ENCODE data around the gene ZSWIM7.

DNA sequence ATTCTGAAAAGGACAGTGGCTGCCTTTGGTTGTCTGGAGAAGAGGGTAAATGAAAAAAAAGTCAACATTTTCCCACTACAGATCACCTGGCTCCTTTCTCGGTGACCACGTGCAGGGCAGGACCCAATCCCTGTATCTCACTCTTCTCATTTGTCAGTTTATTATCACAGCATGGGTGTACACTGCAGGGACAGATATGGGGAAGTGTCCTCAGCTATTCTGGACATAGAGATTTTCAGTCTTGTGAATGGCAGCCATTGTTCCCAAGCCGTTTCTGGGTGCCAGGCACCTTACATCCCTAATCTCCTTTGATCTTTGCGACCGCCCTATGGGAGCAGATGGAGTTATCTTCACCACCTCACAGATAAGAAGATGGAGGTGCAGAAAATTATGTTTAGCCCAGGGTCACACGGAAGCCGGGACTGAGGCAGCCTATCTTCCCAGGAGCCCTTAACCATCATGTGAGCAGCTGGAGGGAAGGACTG, 47.4 kb downstream of the ZSWIM7 start:
- TF ChIP-seq, protein P1, sequence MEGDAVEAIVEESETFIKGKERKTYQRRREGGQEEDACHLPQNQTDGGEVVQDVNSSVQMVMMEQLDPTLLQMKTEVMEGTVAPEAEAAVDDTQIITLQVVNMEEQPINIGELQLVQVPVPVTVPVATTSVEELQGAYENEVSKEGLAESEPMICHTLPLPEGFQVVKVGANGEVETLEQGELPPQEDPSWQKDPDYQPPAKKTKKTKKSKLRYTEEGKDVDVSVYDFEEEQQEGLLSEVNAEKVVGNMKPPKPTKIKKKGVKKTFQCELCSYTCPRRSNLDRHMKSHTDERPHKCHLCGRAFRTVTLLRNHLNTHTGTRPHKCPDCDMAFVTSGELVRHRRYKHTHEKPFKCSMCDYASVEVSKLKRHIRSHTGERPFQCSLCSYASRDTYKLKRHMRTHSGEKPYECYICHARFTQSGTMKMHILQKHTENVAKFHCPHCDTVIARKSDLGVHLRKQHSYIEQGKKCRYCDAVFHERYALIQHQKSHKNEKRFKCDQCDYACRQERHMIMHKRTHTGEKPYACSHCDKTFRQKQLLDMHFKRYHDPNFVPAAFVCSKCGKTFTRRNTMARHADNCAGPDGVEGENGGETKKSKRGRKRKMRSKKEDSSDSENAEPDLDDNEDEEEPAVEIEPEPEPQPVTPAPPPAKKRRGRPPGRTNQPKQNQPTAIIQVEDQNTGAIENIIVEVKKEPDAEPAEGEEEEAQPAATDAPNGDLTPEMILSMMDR (conservative IDR thresholded peaks at IDR 0.05; ENCODE audit: low read depth, low read length): no peak
- TF ChIP-seq RFX5 (IDR thresholded peaks at IDR 0.05; ENCODE audit: low read depth, low read length): no peak
- TF ChIP-seq ELK1 (IDR thresholded peaks at IDR 0.05; ENCODE audit: borderline replicate concordance, low read depth, low read length): no peak
- no peak for TF ChIP-seq USF2 (IDR thresholded peaks at IDR 0.05; ENCODE audit: low read depth, low read length)
- TF ChIP-seq MAZ (IDR thresholded peaks at IDR 0.05; ENCODE audit: borderline replicate concordance, low read depth, low read length): no peak
- TF ChIP-seq POLR2A (IDR thresholded peaks at IDR 0.05; ENCODE audit: low read depth, low read length): no peak

Measured in IMR-90 (cell line).